Stomach smooth muscle (tissue), 2 donors: Measurements from ENCODE around the gene SRGAP1.

Source experiments
- H3K27ac ChIP-seq: one replicate; pipeline ENCODE4 v1.7.0; 2013; ENCODE audit warnings: mild to moderate bottlenecking, low read length, inconsistent platforms
- H3K27me3 ChIP-seq, 2 donors: one replicate each; pipeline ENCODE4 v1.7.0; 2013; ENCODE audit warnings: low read length in 2 of 2; ENCODE audit not compliant: insufficient read depth in 2 of 2, control insufficient read depth in 1 of 2
- H3K36me3 ChIP-seq, 2 donors: one replicate each; pipeline ENCODE4 v1.7.0; 2013; ENCODE audit warnings: low read length in 2 of 2; ENCODE audit not compliant: control insufficient read depth in 2 of 2, insufficient read depth in 2 of 2
- H3K4me1 ChIP-seq: one replicate; pipeline ENCODE4 v1.7.0; 2013; ENCODE audit warnings: low read length; ENCODE audit not compliant: control insufficient read depth, insufficient read depth
- H3K4me3 ChIP-seq, 2 donors: one replicate each; pipeline ENCODE4 v1.7.0; 2013; ENCODE audit warnings: low read length in 2 of 2
- H3K9ac ChIP-seq, 2 donors: one replicate each; pipeline ENCODE4 v1.7.0; 2013; ENCODE audit warnings: low read length in 2 of 2, mild to moderate bottlenecking in 1 of 2
- H3K9me3 ChIP-seq, 2 donors: one replicate each; pipeline ENCODE4 v1.7.0; 2013; ENCODE audit warnings: low read length in 2 of 2; ENCODE audit not compliant: control insufficient read depth in 2 of 2
- donor health status: healthy.
- donor health status: Pancreatic carcinoma.

Gene SRGAP1

GRCh38 chr12:63990828-63991547, 146.5 kb downstream of the SRGAP1 start:
- no peak overlapping the region for H3K9ac ChIP-seq

GRCh38 chr12:63994704-63995103, 150.2 kb downstream of the SRGAP1 start:
- Histone ChIP-seq H3K27ac (no peak overlapping the region), H3K4me1 (peaks cover 10% of the 10 kb centered on the region), H3K36me3 (no peaks in the 10 kb centered on the region), H3K9me3 (no peaks in the 10 kb centered on the region), H3K27me3 (no peaks in the 10 kb centered on the region), H3K4me3 (no peak overlapping the region), H3K9ac (no peak overlapping the region)

More at GRCh38 chr12:63990828-63991547, 146.5 kb downstream of the SRGAP1 start:
- Histone ChIP-seq H3K4me1 (peaks cover 19% of the 10 kb centered on the region), H3K4me3 (no peak overlapping the region), H3K27me3 (no peaks in the 10 kb centered on the region), H3K27ac (no peak overlapping the region), H3K9me3 (no peaks in the 10 kb centered on the region), H3K36me3 (no peaks in the 10 kb centered on the region)

- Histone ChIP-seq H3K9ac (no peak overlapping the region), H3K27ac (no peak overlapping the region), H3K4me1 (peaks cover 7% of the 10 kb centered on the region), H3K27me3 (no peaks in the 10 kb centered on the region), H3K4me3 (no peak overlapping the region), H3K9me3 (no peaks in the 10 kb centered on the region), H3K36me3 (no peaks in the 10 kb centered on the region)
Observed at GRCh38 chr12:63995512-63995911, 151.0 kb downstream of the SRGAP1 start.

- H3K4me1 ChIP-seq = peaks cover 2% of the 10 kb centered on the region
- H3K27ac ChIP-seq = no peak overlapping the region
- H3K27me3 ChIP-seq = no peaks in the 10 kb centered on the region
- H3K4me3 ChIP-seq = no peak overlapping the region
- no peak overlapping the region for H3K9ac ChIP-seq
- no peaks in the 10 kb centered on the region for H3K9me3 ChIP-seq
- no peaks in the 10 kb centered on the region for H3K36me3 ChIP-seq
Observed at GRCh38 chr12:63996556-63996955, 152.1 kb downstream of the SRGAP1 start.

DNA sequence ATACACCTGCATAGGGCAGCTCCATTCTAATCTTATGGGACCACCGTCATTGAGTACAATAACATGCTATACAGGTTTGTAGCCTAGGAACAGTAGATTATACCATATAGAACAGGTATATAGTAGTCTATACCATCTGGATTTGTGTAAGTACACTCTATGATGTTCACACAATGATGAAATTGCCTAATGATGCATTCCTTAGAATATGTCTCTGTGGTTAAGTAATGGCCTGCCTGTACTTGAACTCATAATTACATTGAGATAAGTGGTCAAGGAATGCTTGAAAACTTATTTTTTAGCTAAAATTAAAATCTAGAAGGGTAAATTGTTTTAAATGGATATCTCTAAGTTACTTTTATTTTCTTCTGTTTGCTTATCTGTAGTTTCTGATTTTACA, 152.7 kb downstream of the SRGAP1 start:
- no peak overlapping the region for H3K9ac ChIP-seq
- no peaks in the 10 kb centered on the region for H3K36me3 ChIP-seq
- H3K27ac ChIP-seq = no peak overlapping the region
- H3K4me1 ChIP-seq = no peaks in the 10 kb centered on the region
- H3K4me3 ChIP-seq = no peak overlapping the region
- H3K9me3 ChIP-seq = no peaks in the 10 kb centered on the region
- no peaks in the 10 kb centered on the region for H3K27me3 ChIP-seq

- Histone ChIP-seq H3K36me3 (no peaks in the 10 kb centered on the region), H3K4me1 (no peaks in the 10 kb centered on the region), H3K27ac (no peak overlapping the region), H3K9ac (no peak overlapping the region), H3K9me3 (no peaks in the 10 kb centered on the region), H3K27me3 (no peaks in the 10 kb centered on the region), H3K4me3 (no peak overlapping the region)
Observed at GRCh38 chr12:63998584-63998983, 154.1 kb downstream of the SRGAP1 start.

- Histone ChIP-seq H3K4me3 (no peak overlapping the region), H3K4me1 (no peaks in the 10 kb centered on the region), H3K9ac (no peak overlapping the region), H3K27ac (no peak overlapping the region), H3K36me3 (no peaks in the 10 kb centered on the region), H3K27me3 (no peaks in the 10 kb centered on the region), H3K9me3 (no peaks in the 10 kb centered on the region)
Observed at GRCh38 chr12:63999853-64000252, 155.4 kb downstream of the SRGAP1 start.

DNA sequence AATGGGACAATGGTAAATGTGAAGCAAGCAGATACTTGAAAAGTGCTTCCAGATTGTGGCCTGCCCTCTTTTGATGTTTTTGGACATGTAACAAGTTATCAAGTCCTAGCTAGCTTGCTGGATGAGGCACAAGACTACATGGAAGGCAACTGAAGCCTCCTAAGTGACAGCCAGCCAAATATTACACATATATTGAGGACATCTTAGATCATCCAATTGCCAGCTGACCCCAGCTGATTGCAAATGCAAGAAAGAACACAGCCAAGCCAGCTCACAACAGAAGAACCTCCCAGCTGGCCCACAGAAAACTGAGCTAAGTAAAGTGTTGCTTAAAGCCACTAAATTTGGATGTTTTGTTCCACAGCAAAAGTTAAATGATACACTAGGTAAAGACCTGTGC, 156.9 kb downstream of the SRGAP1 start:
- Histone ChIP-seq H3K36me3 (no peaks in the 10 kb centered on the region), H3K9me3 (no peaks in the 10 kb centered on the region), H3K4me3 (no peak overlapping the region), H3K4me1 (no peaks in the 10 kb centered on the region), H3K27ac (no peak overlapping the region), H3K27me3 (no peaks in the 10 kb centered on the region), H3K9ac (no peak overlapping the region)

GRCh38 chr12:64004641-64005040, 160.1 kb downstream of the SRGAP1 start:
- Histone ChIP-seq H3K27me3 (no peaks in the 10 kb centered on the region), H3K27ac (no peak overlapping the region), H3K4me1 (no peaks in the 10 kb centered on the region), H3K9me3 (no peaks in the 10 kb centered on the region), H3K36me3 (no peaks in the 10 kb centered on the region), H3K9ac (no peak overlapping the region), H3K4me3 (no peak overlapping the region)

GRCh38 chr12:64006211-64006825, 161.8 kb downstream of the SRGAP1 start:
- H3K9me3 ChIP-seq = no peaks in the 10 kb centered on the region
- H3K36me3 ChIP-seq = no peaks in the 10 kb centered on the region
- no peak overlapping the region for H3K9ac ChIP-seq
- no peaks in the 10 kb centered on the region for H3K27me3 ChIP-seq
- H3K27ac ChIP-seq = no peak overlapping the region
- H3K4me1 ChIP-seq = peaks cover 3% of the 10 kb centered on the region
- no peak overlapping the region for H3K4me3 ChIP-seq

DNA sequence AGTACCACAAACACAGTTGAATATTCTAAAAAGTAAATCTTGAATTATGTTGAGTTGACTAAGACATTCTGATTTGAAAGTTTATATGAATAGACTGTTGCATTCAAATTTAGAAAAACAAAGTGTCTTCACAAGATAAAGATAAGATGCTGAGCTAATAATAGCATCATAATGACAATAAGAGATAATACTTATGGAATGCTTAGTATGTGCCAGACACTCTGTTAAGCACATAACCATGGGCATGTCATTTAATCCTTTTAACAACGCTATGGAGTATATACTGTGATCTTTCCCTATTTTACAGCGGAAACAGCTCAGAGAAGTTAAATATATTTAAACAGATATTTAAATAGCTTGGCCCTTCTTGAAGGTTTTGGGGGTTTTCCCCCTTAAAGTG, 163.4 kb downstream of the SRGAP1 start:
- Histone ChIP-seq H3K36me3 (no peaks in the 10 kb centered on the region), H3K4me3 (no peak overlapping the region), H3K4me1 (peaks cover 3% of the 10 kb centered on the region), H3K27ac (no peak overlapping the region), H3K27me3 (no peaks in the 10 kb centered on the region), H3K9me3 (no peaks in the 10 kb centered on the region), H3K9ac (no peak overlapping the region)
